SW 1271 (cell line): ENCODE results near the gene CNTFR.
A peak's percentile ranks its signal among the peaks of the same experiment; 100 is the strongest.

Source experiments
- DNase-seq, 2 experiments: peaks; one replicate each; lab custom pipeline; 2025; lab: John Stamatoyannopoulos, UW

Gene CNTFR

DNA sequence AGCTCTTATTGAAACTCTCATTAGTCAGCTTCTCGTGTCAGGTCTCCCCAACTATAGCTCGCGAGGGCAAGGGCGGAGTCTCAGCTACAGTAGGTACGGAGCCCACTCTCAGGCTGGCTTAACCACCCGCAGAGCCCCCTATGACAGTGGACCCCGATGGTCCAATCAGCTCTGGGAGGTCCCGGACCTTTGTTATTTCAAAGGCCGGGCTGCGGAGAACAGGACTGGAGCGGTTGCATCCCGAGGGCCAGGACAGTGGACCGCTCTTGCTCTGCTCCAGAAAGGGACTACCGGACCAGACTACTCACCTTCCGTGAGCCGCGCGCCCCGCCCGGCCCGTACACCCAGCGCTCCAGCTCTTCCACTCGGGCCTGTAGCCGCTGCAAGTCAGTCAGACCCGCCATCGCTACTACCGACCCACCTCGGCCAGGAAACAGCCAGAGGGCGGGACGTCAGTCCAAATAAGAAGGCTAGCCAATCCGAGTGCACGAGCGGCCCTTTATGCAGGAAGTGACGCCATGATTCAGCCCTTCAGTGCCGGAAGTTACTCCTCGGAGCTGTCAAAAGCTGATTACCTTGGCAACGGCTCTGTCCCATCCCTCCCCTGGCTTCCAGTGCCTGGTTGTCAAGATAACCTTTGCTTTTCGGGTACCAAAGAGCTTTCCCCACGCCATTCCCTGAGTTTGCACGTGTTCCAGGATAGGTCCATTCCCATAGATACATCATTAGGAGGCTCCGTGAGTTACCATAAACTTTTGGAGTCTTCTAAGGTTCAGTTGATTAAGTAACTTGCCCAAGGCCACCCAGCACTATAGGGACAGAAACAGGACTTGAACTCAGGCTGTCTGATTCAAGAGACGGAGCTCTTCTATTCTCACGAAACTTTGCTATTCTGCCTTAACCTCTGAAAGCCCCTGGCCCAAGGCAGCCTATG is 30.8 kb upstream of the CNTFR start, which contains the start of gene DCTN3:
TSS of gene DCTN3 (minus strand) at position 435 of the 934 bp plus-strand sequence. CDS start at position 404, 31 bp downstream.
- peak; percentile 73 to 92 for DNase-seq

DNA sequence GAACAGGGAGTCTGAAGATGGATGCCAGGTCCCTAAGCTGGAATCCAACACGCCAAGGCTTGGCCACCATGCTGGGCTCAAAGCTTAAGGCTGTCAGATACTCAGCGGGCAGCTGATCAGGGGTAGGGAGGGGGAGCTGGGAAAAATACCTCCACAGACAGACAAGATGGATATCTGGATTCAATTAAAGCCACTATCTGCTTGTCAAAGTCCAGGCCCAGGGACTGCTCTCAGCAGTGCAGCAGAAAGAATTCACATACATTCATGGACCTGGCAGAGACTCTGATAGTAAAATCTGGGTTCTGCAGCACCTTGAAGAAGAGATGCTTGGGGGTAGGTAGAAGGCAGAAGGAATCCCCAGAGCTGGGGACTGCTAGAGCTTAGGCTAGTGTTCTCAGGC is 25.6 kb upstream of the CNTFR start:
- no peak for DNase-seq

DNA sequence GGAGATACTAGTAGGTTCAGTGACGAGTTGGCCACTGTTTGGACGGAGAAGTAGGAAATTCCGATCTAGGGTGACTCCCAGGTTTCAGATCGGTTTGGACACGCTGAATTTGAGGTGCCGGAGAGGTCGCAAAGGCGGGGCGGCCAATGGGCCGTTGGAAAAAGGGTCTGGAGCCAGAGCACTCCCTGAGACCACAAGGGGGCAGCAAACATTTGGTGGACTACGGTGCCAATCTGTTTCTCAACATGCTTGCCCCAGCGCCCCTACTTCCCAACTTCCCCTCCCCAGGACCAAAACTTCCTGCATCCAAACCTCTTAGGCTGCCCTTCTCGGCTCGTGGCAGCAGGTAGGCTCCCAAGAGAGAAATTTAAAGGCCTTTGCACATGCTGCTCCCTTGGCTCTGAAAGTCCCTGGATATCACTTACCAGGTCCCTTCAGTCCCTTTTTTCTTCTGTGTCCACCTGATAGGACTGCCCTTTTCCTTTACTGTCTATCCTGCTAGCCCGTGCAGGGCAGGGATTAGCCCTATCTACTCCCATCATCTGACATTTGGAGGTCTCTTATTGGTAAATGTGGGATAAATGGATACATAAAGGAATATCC is 23.4 kb upstream of the CNTFR start:
- DNase-seq = peak; percentile 13 to 57

DNA sequence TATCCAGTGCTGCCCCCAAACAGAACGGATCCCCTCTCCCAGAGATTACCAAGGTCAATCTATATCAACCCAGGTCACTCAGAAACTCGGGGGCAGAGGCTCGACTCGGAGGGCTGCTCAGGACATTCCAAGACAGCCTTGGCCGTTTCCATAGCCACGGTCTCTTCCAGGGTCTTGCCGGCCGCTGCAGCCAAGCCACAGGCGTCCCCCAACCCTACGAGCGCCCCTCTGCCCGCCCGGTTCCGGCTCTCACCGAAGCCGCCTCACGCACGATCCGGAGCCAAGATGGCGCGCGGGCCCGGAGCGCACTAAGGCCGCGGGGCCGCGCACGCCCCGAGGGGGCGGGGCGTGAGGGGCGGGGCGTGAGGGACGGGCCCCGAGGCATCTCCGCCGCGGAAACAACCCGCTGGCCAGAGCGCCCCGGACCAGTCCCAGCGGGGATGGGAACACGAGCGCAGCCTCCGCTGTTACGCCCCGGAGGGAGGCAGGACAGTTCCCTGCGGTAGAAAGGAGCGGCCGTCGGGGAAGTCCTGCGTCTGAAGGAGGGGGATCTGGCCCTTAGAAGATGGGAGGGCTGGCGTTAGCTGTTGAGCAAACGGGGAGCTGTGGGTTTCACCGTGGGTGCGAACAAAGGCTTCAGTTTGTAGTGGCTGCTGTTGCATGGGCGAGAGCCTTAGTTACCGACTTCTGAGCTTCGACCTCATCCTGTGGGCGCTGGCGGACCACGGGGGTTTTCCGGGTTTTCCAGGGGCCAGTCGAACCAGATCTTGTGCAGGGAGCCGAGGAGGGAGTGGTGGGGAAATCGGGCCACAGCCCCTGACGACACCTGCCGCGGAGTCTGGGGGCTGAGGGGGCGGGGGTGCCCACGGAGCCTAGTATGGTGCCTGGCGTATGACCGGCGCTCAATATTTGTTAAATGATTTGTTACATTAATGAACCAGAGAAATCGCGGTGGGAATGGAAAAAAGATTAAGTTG is 22.6 kb upstream of the CNTFR start, which contains the start of gene RPP25L:
TSS of gene RPP25L (minus strand) at position 287 of the 977 bp plus-strand sequence. CDS start 801 bp downstream, outside the sequence.
- peak in 1 of 2 experiments; percentile 52 for DNase-seq

DNA sequence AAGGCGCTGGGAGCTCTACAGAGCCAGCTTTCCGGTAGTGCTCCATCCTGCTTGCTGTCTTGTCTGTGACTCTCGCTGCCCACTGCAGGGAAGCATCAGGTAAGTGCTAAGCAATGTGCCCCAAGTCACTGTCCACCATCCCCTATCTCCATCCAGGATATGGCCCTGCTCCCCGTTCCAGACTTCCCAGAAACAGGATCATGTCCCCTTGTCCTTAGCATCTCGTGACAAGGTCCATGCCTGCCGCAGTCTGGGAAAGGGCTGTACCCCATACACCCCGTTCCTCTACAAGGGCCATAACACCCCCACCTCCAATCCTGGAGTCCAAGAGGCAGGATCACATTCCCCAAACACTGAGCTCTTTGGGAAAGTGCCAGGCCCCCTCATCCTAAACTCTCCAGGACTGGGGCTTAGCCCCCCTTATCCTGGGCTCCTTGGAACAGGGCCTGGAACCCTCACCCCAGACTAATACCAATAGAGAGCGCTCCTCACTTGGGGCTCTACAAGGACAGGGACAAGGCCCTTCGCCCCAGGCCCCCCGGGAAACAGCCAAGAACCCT is 21.8 kb upstream of the CNTFR start:
- DNase-seq = no peak

DNA sequence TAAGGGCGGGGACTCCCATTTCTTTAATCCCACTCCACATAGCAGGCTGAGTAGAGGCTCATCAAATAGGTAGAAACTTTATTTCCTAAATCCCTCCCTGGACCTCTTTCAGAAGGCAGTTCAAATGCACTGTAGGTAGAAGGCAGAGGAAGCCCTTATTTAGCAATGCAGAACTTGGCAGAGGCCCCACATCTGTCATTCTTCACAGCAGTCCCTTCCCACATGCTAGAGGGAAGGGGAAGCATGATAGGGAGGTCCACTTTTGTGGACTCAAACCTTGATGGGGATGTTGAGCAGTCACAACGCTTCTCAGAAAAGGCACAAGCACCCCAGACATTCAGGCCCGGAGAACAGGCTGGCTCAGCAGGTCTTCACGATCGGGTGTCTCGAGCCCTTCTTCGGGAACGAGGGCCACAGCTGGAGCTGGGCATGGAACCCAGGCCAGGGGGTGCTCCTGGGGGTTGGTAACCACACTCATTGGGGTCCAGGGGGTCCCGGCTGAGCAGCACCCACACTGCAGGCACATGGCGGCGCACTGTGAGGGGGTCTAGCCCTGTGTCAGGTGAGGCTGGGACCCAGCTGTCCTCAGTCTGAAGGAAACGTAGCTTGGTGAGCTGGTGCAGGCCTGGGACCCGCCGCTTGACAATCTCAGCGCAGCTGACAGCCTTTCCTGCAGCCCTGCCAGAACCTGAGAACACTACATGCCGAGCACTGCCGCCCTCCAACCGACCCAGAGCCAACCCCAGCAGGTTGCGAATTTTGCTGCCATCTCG is 21.1 kb upstream of the CNTFR start:
- DNase-seq = no peak

DNA sequence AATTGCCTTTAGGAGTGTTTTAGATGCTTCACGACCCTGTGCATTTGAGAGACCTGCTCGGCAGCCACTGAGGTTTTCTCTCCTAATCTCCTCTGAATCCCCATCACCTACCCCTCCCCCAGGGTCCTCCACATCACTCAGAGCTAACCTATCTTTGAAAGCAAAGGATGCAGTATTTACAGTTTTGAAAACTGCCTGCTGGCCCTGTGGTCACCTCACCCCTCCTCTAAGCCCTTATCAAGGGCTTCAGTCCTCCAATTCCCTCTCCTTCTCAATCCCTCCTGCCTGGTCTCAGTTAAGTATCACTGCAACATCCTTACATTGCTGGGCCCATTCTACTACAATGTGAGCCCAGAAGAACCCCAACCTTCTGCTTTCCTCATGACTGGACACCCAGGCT is 17.8 kb upstream of the CNTFR start:
- DNase-seq = no peak

DNA sequence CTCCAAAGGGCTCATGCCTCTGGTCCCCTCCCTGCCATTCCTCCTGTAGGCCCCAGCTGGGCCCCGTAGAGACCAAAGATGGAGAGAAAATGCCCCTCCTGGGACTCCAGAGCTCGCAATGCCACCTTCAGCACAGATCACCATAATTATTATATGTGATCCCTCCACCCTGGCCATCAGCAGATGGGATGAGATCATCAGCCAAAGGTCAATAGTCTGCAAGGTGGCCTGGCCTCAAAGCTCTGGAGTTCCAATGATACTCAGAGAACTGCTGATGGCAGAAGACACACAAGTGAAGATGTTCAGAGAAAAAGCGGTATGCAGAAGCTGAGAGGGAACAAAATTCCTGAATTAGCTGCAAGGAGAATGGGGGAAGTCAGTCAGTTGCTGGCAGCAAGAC is 17.4 kb upstream of the CNTFR start:
- no peak for DNase-seq

DNA sequence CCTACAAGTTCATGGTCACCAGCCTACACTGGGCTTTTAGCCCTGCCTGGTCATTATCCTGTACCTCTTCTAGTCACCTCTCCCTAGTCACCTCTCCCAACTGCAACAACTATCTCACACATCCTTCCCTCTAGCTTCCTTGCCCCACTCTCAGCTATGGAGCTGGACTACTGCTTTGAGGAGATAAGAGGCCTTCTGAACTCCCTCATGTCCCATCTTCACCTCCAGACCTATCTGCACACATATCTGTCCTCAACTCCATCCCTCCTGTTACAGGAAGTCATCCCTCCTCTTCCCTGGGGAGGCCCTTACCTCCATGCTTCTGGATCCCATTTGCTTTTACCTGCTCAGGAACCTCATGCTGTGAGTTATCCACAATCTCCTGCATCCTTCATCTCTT is 16.7 kb upstream of the CNTFR start:
- no peak for DNase-seq

DNA sequence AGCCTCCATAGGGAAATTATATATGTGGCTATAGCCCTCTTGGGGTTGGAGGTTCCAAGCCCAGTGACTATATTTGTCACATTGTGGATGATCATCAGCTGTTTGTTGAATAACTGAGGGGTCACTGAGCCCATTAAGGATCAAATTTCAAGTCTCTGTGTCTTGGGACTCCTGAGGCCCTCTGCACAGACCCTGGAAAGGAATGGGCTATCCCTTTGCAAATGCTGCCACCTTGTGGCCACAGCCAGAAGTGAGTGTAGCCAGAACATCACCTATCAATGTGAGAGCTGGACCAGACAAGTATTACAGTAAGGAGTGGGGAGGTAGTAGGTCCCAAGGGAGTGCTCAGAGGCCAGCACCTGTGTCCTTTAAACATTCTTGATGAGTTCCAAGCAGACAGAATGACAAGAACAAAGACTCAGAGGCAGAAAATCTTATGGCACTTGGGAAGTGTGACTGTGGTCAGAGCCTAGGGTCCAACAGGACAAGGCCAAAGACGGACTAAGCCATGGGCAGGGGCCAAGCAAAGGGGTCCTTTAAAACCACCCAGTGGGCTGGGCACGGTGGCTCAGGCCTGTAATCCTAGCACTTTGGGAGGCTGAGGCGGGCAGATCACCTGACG is 14.2 kb upstream of the CNTFR start:
- DNase-seq = peak in 1 of 2 experiments; percentile 36

DNA sequence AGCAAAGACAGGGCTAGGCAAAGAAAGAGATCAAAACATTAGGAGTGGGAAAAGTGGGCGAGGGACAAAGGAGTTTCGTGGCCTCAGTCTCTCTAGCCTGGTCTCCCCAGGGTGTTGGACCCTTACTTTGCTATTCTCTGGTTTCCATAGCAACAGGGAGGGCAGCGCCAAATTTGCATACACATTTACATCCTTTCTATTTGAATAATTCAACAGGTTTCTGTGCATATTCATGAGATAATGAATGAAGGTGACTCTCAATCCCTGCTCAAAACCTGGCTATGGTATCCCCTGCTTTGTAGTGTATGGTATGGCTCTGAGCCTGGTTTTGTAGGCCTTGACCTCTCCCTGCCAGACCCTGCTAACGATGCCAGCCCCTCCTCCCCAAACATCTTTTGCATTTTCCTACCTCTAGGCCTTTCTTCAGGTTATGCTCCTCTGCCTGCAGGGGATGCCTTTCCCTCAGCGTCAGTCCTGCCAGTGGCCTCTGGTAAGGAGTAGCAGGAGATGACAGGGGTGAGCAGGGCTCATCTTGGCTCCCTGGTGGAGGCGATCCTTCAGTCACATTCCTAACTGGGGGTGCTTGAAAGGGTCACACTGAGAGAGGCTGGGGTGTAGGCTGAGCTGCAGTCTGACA is 12.5 kb upstream of the CNTFR start:
- no peak for DNase-seq

DNA sequence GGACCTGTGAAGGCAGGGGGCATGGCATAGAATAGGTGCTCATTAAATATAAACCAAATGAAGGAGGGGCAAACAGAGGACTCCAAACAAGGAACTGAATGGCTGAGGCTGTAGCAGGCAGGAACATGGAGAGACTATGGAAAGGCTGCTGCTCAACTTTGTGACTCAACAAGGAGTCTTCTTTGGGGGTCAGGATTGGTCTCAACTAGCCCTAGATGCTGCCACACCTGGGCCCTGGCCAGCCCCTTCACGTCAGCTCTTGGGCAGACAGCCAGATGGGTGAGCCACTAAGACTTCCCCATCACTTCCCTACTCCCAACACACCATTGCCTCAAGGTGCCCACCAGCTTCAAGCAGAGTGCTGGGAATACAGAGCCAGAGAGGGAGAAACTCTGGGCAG is 11.4 kb upstream of the CNTFR start:
- no peak for DNase-seq

DNA sequence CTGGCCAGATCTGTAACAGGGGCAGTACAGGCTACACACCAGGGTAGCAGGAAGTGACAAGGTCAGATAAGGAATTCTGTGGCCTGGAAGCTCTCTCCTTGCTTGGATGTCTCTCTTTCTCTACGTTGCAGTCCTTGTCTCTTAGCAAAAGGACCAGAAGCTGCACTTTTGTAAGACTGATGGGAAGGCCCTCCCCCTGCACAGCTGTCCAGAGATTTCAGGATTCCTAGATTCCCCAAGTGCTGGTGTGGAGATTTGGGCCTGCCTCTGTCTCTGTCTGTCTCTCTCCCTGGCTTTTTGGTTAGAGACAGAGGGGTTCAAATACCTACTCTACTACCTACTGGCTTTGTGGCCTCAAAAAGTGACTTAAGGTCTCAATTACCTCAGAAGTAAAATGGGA is 10.0 kb upstream of the CNTFR start:
- DNase-seq = no peak

DNA sequence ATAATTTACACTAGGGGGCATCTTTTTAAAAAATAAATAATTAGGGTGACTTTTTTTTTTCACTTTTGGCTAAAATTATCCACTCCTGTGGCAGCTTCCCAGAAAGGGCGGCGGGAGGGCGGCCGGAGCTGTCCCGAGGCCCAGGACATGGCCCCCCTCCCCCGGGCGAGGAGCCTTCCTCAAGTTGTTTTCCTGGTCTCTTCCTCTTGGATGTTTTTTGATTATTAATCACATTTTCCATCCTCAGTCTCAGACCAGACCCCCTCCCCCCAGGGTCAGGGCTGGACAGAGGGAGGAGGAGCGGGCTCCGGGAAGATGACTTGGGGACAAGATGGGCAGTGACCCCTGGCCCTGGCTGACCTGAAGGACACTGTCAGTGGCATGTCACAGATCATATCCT is 4.7 kb upstream of the CNTFR start:
- no peak for DNase-seq

DNA sequence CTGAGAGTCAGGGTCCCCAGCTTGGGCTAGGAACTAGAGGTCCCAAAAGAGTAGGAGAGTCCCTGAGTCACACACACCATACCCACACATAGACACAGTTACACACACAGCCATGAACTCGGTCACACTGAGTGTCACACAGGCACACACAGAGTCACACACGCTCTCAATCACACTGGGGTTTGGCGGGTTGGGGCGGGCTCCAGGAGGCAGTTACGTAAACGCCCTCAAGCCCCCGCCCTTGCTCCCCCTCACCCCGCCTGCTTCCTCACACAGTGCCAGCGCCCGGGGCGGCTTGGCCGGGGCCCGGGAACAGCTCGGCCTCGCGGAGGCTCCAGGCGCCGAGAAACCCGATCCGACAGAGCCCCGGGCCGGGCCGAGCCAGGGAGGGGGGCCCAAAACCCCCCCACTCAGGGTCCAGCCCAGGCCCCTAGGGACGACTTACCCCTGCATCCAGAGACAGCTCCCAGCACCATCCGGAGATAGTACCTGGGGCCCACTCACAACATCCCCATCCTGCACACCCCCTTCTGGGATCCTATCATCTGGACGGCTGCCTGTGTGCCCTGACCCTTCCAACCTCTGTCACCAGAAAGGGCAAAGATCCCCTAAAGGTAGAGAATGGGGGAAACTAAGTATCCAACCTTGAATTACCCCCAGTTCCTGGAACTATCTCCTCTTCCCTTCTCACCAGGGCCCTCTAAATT is 3.5 kb upstream of the CNTFR start:
- DNase-seq = no peak

DNA sequence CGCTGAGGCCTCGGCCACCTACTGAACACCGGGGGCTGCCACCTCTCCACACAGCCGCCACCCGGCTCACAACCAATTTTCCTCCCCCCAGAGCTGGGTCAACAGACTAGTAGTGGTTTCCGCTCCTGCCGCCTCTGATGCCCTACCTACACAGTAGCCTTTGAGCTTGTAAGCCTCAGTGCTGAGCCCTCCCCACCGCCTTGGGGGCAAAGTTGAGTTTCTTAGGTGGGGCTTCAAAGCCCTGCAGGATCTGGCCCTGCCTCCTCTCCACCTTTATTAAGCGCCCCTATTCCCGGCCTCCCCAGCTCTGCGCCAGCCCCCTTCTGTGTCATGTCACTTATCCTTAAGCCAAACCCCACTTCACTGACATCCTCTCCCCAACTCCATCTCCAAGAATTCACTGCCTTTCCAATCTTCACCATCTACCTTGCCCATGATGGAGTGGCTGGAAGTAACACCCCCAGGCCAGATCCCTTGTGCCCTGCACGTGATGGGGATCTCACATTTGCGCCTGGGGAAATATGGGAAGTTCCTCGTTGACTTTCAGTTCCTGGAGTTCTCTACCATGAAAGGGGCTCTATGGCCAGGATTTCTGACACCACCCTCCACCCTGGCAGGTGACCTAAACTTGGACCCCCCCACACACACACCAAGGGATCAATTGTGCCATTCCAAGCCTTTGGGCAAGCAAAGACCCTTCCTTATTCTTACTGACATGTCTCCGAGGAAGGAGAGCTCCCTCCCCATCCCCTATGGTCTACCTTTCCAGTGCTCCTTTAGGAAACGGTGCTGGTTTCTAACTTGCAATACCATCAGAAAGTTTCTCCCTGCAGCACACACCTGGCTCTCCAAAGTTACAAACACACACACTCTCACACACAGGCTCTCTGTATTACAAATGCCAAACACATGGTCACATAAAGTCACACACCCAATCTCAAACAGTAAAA is 2.7 kb upstream of the CNTFR start:
- DNase-seq = no peak

DNA sequence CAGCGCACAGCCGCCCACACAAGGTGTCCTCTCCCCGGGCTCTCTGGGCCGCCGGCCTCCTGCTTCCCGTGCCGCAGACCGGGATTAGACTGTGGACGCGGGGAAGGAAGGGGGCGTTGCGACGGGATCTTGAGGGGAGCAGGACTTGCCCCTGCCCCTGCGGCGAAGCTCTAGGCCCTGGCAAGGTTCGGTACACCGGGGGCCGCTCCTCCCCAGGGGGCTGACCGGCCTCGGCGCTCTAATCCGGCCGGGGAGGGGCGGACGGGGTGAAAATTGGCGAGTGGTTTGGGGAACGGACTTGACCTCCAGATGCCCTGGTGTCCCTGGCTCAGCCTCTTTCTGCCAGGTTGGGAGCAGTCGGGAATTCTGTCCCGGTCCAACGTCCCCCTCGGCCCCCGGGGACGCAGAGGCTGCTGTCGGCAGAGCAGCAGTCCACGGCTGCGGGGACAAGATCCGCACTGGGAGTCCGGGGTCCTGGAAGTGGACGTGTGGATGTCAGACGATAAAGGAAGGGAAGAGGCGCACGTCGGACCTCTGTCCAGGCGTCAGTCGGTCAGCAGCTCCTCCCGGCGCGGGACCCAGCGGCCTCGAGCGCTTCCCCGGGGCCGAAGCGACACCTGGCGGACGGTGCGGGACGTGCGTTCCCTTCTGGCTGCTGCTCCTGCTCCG is 1.9 kb upstream of the CNTFR start:
- peak in 1 of 2 experiments; percentile 56 for DNase-seq
